Measurements from ENCODE around the gene GREB1.

The GREB1 gene

DNA sequence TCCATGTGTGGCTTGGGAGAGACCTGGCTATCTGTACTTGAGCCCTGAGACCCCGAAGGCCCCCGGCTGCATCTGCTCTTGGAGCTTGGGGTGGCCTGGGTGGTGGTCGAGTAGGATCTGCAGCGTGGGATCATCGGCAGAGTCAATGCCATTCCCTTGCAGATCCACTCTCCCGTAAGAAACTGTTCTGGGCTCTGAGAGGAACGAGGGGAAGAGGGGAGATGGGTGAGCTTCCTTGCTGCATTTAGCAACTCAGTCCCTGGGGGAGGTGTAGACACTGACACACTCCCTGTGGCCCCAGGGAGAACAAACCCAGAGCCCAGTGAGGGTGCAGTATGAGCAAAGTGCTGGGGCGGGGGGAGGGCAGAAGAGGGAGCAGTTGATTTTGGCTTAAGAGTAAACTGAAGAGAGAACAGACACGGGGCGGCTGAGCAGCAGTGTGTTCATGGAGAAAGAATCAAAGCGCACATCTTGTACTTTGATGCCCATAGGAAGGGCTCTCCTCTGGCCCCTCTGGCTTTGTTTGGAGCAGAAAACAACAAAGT, 8.5 kb downstream of the GREB1 start (continued):
- TF ChIP-seq, protein P1, sequence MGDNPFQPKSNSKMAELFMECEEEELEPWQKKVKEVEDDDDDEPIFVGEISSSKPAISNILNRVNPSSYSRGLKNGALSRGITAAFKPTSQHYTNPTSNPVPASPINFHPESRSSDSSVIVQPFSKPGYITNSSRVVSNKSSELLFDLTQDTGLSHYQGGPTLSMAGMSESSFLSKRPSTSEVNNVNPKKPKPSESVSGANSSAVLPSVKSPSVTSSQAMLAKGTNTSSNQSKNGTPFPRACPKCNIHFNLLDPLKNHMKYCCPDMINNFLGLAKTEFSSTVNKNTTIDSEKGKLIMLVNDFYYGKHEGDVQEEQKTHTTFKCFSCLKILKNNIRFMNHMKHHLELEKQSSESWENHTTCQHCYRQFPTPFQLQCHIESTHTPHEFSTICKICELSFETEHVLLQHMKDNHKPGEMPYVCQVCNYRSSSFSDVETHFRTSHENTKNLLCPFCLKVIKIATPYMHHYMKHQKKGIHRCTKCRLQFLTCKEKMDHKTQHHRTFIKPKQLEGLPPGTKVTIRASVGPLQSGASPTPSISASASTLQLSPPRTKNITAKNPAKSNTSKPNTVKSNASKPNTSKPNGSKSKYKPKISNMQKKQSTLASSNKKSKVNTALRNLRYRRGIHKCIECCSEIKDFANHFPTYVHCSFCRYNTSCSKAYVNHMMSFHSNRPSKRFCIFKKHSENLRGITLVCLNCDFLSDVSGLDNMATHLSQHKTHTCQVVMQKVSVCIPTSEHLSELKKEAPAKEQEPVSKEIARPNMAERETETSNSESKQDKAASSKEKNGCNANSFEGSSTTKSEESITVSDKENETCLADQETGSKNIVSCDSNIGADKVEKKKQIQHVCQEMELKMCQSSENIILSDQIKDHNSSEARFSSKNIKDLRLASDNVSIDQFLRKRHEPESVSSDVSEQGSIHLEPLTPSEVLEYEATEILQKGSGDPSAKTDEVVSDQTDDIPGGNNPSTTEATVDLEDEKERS (tag by site-specific recombination; IDR thresholded peaks at IDR 0.05) = no peak
- TF ChIP-seq GLI4 (tag by site-specific recombination; IDR thresholded peaks at IDR 0.05) = no peak
- TF ChIP-seq ZNF544 (tag by site-specific recombination; IDR thresholded peaks at IDR 0.05) = no peak
- no peak for TF ChIP-seq ZNF121 (tag by site-specific recombination; IDR thresholded peaks at IDR 0.05)
- TF ChIP-seq ZFP3 (tag by site-specific recombination; IDR thresholded peaks at IDR 0.05; ENCODE audit: low read depth) = no peak
- no peak for TF ChIP-seq ZBTB7A (tag by site-specific recombination; IDR thresholded peaks at IDR 0.05; ENCODE audit: low read depth)
- TF ChIP-seq YY2 (tag by site-specific recombination; IDR thresholded peaks at IDR 0.05) = no peak
- TF ChIP-seq PRDM1 (tag by site-specific recombination; IDR thresholded peaks at IDR 0.05) = no peak

DNA sequence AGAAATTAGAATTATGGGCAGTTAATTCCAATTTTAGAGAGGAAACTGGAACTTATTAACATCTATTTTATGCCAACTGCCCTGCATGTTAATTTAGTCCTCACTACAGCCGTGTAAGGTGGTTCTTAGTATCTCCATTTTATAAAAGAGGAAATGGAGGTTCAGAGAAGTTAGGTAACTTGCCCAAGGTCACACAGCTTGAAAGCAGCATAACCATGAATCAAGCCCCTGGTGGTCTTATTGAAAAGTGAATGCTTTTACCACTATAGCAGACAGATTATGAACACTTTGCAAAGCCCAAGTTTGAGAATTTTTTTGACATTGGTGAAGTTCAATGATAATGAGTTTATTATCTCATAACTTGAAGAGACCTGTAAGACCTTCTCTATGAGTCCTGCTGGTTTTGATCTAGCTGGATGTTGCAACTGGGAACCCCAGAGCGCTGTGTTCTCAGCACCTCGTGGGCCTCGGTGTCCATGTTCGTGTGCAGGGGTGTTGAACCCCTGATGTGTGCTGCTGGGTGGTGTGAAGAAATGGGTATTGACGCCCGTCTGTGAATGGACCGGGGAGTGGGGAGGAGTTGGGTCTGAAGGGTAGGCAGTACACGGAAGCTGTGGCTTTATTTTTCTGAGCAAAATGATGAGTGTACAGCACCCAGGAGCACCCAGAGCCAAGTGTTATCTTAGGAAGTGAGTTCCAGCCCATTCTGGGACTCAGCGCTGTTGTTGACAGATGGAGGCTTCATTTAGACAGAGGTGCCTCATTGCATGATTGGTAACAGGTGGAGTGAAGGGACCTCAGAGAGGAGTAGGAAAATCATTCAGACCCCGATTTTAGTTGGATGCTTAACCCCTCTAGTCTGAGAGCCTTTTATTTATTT, 9.7 kb downstream of the GREB1 start:
- Histone ChIP-seq H3K4me3 (ENCODE audit: low read depth, low read length) (no peak overlapping the region), H3K27ac (ENCODE audit: extremely low read depth, low read depth, low read length) (no peak overlapping the region), H3K4me1 (ENCODE audit: control insufficient read depth, insufficient read depth, low read length) (no peaks in the 10 kb centered on the region), H3K36me3 (ENCODE audit: control insufficient read depth in 2 of 2, insufficient read depth in 1 of 2, low read length in 2 of 2) (no peaks in the 10 kb centered on the region), H3K9me3 (ENCODE audit: control insufficient read depth, insufficient read depth, low read depth, low read length) (no peaks in the 10 kb centered on the region)
- ChIA-PET CTCF (interaction anchor here (1.1 to 1.2 kb wide), 2 partner anchors 10 to 41 kb away, joined by 3 to 6 read pairs; partner anchors contain the start of gene GREB1), POLR2A (no interaction called here)
- TF ChIP-seq ZNF18 (tag by site-specific recombination; IDR thresholded peaks at IDR 0.05) (no peak), ZNF768 (tag by site-specific recombination; IDR thresholded peaks at IDR 0.05) (peak; percentile 47; the same call in 1 of the 2 replicates)

DNA sequence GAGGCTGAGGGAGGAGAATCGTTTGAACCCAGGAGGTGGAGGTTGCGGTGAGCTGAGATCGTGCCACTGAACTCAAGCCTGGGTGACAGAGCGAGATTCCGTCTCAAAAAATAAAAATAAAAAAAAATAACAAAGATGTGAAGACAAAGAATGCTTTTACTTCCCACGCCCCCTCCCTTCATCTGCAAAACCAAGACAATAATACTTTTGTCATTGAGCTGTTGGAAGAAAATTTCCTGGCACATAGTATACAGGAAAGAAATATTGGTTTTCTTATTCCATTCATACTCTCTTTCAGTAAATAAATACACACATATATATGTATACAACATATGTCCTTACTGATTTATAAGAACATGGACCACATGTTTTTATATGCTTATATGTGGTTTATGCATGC, 12.2 kb downstream of the GREB1 start:
- Histone ChIP-seq H3K4me1 (ENCODE audit: control insufficient read depth, insufficient read depth, low read length) (no peaks in the 10 kb centered on the region), H3K9me3 (ENCODE audit: control insufficient read depth, insufficient read depth, low read depth, low read length) (no peaks in the 10 kb centered on the region), H3K36me3 (ENCODE audit: control insufficient read depth in 2 of 2, insufficient read depth in 1 of 2, low read length in 2 of 2) (no peaks in the 10 kb centered on the region), H3K4me3 (ENCODE audit: low read depth, low read length) (no peak overlapping the region), H3K27ac (ENCODE audit: extremely low read depth, low read depth, low read length) (no peak overlapping the region)
- ChIA-PET CTCF (interaction anchor here (1.8 to 2.3 kb wide), 2 partner anchors 12 to 37 kb away, joined by 7 to 12 read pairs; partner anchors contain the start of gene GREB1), POLR2A (no interaction called here)
- TF ChIP-seq ZNF26 (tag by site-specific recombination; IDR thresholded peaks at IDR 0.05) (no peak), ZBTB17 (tag by site-specific recombination; IDR thresholded peaks at IDR 0.05) (no peak), ZNF529 (tag by site-specific recombination; IDR thresholded peaks at IDR 0.05; ENCODE audit: insufficient replicate concordance) (no peak), ZBTB21 (tag by site-specific recombination; IDR thresholded peaks at IDR 0.05) (no peak), ZNF623 (tag by site-specific recombination; IDR thresholded peaks at IDR 0.05) (no peak), ZNF777 (tag by site-specific recombination; IDR thresholded peaks at IDR 0.05; ENCODE audit: borderline replicate concordance) (no peak), ZNF596 (tag by site-specific recombination; IDR thresholded peaks at IDR 0.05) (no peak), ZNF292 (tag by site-specific recombination; IDR thresholded peaks at IDR 0.05; ENCODE audit: borderline replicate concordance, low read depth) (no peak), ZBTB1 (tag by site-specific recombination; IDR thresholded peaks at IDR 0.05) (no peak)
